Naive B cell (primary cell): Measurements from ENCODE around the gene LHX5. TPM values are rescaled to one million over a fixed set of nuclear protein-coding genes. Genes with fewer than 3 reads are reported as not detected.

Experiments used
- ATAC-seq, 2 donors: fragments of 150-1000 bp; cut with Tn5 transposase; 2 replicates each; pipeline ENCODE4 v1.10.0; 2021; ENCODE audit warnings: low read depth in 2 of 2, mild to moderate bottlenecking in 2 of 2, moderate library complexity in 2 of 2
- DNase-seq: peaks from one replicate; pipeline ENCODE4 v3.0.0; 2022
- H3K27ac Mint-ChIP-seq, 6 donors: one replicate each; pipeline ENCODE4 v1.8.0; 2020 to 2022; ENCODE audit warnings: mild to moderate bottlenecking in 6 of 6, mixed read lengths in 6 of 6, moderate library complexity in 5 of 6, inconsistent platforms in 2 of 6
- H3K27me3 Mint-ChIP-seq, 3 donors: one replicate each; pipeline ENCODE4 v1.8.0; 2021 to 2022; ENCODE audit warnings: mixed read lengths in 3 of 3, mild to moderate bottlenecking in 1 of 3
- H3K36me3 Mint-ChIP-seq, 2 donors: one replicate each; pipeline ENCODE4 v1.8.0; 2020 to 2022; ENCODE audit warnings: mixed read lengths in 2 of 2, inconsistent platforms in 1 of 2, mild to moderate bottlenecking in 1 of 2
- H3K4me1 Mint-ChIP-seq, 3 donors: one replicate each; pipeline ENCODE4 v1.8.0; 2020 to 2022; ENCODE audit warnings: mixed read lengths in 3 of 3, inconsistent platforms in 1 of 3, mild to moderate bottlenecking in 1 of 3, moderate library complexity in 1 of 3
- H3K4me3 Mint-ChIP-seq, 8 donors: one replicate each; pipeline ENCODE4 v1.8.0; 2020 to 2022; ENCODE audit warnings: mild to moderate bottlenecking in 8 of 8, mixed read lengths in 8 of 8, moderate library complexity in 8 of 8, inconsistent platforms in 2 of 8
- H3K9me3 Mint-ChIP-seq, 7 donors: one replicate each; pipeline ENCODE4 v1.8.0; 2020 to 2022; ENCODE audit warnings: mixed read lengths in 7 of 7, mild to moderate bottlenecking in 5 of 7, inconsistent platforms in 2 of 7, moderate library complexity in 1 of 7
- polyA plus RNA-seq, 6 donors: library from polyadenylated mRNA; unstranded; fragments of 300-500 nt; fragmentation: Illumina TruSeq; gene quantifications; one replicate each; pipeline ENCODE4 v1.2.3, GENCODE V29; 2021; ENCODE audit warnings: low read depth in 6 of 6

Gene LHX5
- polyA plus RNA-seq, 6 donors from 2014 or later = not detected

DNA sequence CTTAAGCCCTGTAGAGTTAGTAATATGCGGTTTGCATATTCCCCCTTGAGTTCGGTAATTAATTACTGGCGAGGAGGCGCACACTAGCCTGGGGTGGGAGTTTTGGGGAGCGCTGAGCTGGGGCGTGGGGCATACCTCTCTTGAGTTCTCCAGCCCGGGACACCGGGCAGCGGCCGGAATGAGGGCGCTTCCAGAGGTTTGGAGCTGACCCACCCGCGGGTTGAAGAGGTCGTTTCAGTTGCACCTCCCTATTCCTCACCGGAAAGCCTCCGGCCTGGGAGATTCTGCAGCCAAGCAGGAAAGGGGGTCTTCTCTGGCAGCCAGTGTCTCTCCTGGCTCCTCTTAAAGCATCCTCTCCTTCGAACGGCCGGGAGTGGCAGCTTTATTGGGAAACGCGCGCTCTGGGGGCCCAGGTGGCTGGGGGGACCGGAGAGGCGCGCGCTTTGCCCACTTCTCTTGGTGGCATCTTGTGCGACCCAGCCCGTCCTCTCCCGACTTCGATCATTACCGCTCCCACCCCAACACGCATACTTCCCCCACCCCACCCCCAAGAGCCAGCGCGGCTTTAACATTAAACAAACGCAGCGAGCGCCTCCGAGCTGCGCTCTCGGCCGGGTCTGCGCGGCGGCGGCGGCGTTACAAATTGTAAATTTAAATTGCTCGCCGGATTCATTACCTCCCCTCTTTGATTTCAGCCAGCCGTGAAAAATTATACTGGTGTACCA lies 3.9 kb upstream of the LHX5 start:
- H3K4me1 Mint-ChIP-seq = peaks cover 19 to 37% (median 30%) of the 10 kb centered on the region in 3 donors

DNA sequence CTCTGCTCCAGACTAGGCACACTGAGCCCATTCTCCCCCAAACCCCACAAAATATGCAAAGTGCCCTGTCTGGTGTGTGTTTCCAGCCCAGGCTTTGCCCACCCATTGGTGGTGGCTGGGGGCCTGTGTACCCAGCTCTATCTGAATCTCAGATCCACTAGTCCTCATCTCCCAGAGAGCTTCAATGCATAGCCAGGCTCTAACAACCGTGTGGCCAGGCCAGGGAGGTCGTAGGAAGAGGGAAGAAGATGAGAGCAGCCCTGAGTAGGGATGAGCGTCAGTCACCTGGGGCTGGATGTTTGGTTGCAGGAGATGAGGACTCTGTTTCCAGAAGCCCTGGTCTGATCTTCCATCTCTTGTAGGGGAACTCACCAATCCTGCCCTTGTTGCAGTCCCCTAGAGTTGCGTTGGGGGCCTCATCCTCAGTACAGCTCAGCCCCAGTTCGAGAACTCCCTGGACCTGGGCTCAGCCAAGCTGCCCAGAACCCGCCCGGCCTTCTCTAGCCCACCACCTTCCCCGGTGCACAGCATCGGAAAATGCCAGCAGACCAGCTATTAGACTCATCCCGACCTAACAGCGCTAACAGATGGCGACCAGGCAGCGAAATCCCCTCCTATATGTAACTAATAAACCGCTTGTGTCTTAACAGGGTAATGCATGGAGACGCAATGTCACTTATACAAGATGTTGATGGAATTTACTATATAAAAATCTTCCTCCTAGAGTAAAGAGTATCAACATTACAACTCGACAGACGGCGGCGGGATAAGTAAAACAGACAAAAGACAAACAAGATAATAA lies 3.2 kb upstream of the LHX5 start:
- peak overlapping the region in 1 of 6 donors; percentile 71 for H3K27ac Mint-ChIP-seq
- peaks cover 66 to 87% (median 77%) of the 10 kb centered on the region in 3 donors for H3K27me3 Mint-ChIP-seq
- peaks cover 19 to 31% (median 30%) of the 10 kb centered on the region in 3 donors for H3K4me1 Mint-ChIP-seq
- peak overlapping the region in 7 of 8 donors; percentile 7 to 88 (median 75) for H3K4me3 Mint-ChIP-seq
- DNase-seq (no peak), ATAC-seq (no peak)
- peaks cover 4 to 11% of the 10 kb centered on the region in 2 donors for H3K36me3 Mint-ChIP-seq
- peaks cover 0 to 9% (median 5%) of the 10 kb centered on the region in 7 donors for H3K9me3 Mint-ChIP-seq

More for the DNA sequence above, 3.9 kb upstream of the LHX5 start:
- Mint-ChIP-seq H3K9me3 (peaks cover 0 to 15% (median 7%) of the 10 kb centered on the region in 7 donors), H3K4me3 (no peak overlapping the region), H3K27ac (no peak overlapping the region), H3K27me3 (peaks cover 67 to 87% (median 79%) of the 10 kb centered on the region in 3 donors), H3K36me3 (peaks cover 4 to 19% of the 10 kb centered on the region in 2 donors)
- no peak for ATAC-seq
- DNase-seq = no peak

DNA sequence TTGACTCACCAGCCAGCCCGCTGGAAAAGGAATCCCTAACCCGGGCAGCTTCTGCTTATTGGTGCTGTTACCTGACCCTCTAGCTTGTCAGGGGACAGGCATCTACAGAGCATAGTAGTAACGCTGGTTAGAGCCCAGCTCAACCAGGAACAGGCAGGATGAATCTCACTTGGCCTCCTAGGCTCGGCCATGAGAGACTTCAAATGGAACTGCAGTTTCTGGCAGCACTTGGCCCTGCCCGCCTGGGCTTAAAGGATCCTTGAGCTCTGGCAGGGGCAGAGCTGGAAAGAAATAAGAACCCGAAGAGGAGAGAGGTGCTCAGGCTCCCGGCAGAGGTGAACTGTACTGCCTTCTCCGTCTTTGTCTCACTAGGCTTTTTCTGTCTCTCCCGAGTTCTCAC lies 2.3 kb upstream of the LHX5 start:
- no peak for DNase-seq
- Mint-ChIP-seq H3K4me3 (peak overlapping the region in 7 of 8 donors; percentile 23 to 88 (median 48)), H3K36me3 (peaks cover 3 to 4% of the 10 kb centered on the region in 2 donors)

DNA sequence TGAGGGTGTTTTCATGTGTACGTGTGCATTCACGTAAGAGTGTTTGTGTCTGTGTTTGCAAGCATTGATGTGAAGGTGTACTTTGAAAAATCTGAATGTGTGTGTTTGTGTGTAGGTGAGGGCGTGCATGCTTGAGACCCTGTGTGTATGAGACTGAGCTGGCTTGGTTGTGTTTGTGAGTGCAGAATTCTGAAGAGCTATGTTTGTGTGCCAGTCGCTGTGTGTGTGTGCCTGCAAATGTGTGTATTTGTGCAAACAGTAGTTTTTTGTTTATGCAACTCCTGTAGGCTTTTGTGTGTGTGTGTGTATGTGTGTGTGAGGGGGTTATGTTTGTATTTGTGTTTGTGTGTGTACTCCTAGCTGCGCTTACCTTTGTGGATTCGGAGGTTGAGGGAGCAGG lies 1.7 kb upstream of the LHX5 start:
- DNase-seq (no peak), ATAC-seq (no peak)
- peaks cover 0 to 4% of the 10 kb centered on the region in 2 donors for H3K36me3 Mint-ChIP-seq
- no peak overlapping the region for H3K27ac Mint-ChIP-seq
- H3K27me3 Mint-ChIP-seq = peaks cover 62 to 87% (median 77%) of the 10 kb centered on the region in 3 donors
- H3K4me3 Mint-ChIP-seq = peak overlapping the region in 3 of 8 donors; percentile 0 to 8 (median 1)
- peaks cover 0 to 3% (median 0%) of the 10 kb centered on the region in 7 donors for H3K9me3 Mint-ChIP-seq
- peaks cover 19 to 32% (median 24%) of the 10 kb centered on the region in 3 donors for H3K4me1 Mint-ChIP-seq

More for the DNA sequence above, 2.3 kb upstream of the LHX5 start:
- Mint-ChIP-seq H3K27ac (peak overlapping the region in 1 of 6 donors; percentile 4), H3K27me3 (peaks cover 60 to 87% (median 77%) of the 10 kb centered on the region in 3 donors), H3K4me1 (peaks cover 19 to 28% (median 22%) of the 10 kb centered on the region in 3 donors), H3K9me3 (peaks cover 0 to 3% (median 0%) of the 10 kb centered on the region in 7 donors)
- no peak for ATAC-seq

DNA sequence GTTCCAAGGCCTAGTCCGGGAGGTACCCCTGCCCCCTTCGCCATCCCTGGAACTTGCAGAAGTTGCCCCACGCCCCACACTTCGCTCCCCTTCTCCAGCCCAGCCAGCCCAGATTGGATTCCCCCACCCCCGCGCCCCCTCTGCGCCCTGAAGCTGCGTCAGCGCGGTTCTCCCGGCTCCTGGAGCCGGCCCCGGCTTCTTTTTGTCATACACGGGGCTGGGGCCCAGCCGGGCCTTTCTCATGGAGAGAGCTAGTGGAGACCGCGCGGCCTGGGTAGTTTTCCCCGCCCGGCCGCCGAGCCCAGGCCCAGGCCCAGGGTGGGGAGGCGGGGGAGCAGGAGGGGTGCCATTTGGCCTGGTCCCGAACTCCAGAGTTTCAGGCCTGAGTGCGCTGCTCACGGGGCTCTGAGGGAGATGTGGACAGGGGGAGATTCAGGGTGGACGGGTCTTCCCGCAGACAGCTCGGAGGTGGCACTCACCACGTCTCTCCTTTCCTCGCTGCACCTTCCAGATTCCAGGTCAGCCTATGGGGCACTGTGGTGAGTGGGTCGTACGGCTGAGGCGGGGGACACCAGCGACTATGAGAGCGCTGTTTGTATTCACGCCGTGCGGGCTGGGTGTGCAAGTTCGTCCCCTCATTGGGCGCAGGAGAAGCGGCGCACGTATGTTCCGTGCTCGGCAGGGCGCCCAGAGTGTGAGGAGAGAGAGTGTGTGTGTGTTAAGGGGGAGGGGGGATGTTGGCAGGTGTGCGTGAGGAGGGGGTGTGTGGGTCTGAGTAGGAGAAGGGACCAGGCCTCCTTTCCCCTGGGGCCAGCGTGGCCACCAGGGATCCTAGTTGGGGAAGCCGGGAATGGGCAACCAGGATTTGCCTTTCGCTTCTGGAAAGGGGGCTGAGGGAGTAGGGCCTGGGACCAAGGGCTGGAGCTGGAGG lies 785 bp upstream of the LHX5 start:
- peaks cover 56 to 86% (median 70%) of the 10 kb centered on the region in 3 donors for H3K27me3 Mint-ChIP-seq
- H3K4me1 Mint-ChIP-seq = peaks cover 19 to 31% (median 25%) of the 10 kb centered on the region in 3 donors
- no peak for ATAC-seq
- no peak overlapping the region for H3K27ac Mint-ChIP-seq
- H3K9me3 Mint-ChIP-seq = peaks cover 0 to 2% (median 0%) of the 10 kb centered on the region in 7 donors
- no peak overlapping the region for H3K4me3 Mint-ChIP-seq
- no peak for DNase-seq
- peaks cover 0 to 4% of the 10 kb centered on the region in 2 donors for H3K36me3 Mint-ChIP-seq

DNA sequence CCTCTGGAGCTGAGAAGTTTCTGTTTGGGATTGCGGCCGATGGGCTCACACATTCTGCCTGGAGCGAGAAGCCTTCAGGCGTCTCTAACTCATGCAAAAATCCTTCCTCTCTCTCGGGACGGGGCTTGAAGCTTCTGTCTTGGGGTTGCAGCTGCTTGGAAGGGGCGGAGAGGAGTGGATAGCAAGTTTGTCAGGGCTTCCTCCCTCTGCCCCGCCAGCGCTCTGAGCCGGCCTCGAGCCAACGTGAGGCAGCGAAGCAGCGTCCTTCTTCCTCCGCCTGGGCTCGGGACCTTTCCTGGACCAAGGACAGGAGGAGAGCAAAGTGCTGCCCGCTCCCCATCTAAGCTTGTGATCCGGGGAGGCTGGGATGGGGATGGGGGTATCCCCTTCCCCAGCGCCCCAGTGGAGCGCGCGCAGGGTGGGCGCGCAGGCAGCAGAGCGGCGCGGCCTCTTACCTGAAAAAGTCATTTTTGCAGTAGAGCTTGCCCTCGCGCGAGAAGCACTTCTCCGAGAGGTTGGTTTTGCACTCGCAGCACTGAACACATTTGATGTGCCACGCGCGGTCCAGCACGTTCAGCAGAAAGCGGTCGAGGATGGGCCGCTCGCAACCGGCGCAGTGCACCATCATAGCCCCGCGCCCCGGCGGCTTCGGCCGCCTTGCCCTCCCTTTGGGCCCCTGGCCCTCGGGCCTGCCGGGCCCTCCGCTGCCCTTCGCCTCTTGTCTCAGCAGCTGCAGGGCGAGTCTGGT lies 626 bp downstream of the LHX5 start:
- peaks cover 0 to 9% of the 10 kb centered on the region in 2 donors for H3K36me3 Mint-ChIP-seq
- H3K9me3 Mint-ChIP-seq = peaks cover 0 to 6% (median 0%) of the 10 kb centered on the region in 7 donors
- H3K27ac Mint-ChIP-seq = no peak overlapping the region
- peak overlapping the region in 2 of 8 donors; percentile 9 to 25 for H3K4me3 Mint-ChIP-seq
- H3K4me1 Mint-ChIP-seq = peaks cover 25 to 36% (median 31%) of the 10 kb centered on the region in 3 donors
- peaks cover 59 to 94% (median 75%) of the 10 kb centered on the region in 3 donors for H3K27me3 Mint-ChIP-seq
- no peak for ATAC-seq
- DNase-seq = no peak

DNA sequence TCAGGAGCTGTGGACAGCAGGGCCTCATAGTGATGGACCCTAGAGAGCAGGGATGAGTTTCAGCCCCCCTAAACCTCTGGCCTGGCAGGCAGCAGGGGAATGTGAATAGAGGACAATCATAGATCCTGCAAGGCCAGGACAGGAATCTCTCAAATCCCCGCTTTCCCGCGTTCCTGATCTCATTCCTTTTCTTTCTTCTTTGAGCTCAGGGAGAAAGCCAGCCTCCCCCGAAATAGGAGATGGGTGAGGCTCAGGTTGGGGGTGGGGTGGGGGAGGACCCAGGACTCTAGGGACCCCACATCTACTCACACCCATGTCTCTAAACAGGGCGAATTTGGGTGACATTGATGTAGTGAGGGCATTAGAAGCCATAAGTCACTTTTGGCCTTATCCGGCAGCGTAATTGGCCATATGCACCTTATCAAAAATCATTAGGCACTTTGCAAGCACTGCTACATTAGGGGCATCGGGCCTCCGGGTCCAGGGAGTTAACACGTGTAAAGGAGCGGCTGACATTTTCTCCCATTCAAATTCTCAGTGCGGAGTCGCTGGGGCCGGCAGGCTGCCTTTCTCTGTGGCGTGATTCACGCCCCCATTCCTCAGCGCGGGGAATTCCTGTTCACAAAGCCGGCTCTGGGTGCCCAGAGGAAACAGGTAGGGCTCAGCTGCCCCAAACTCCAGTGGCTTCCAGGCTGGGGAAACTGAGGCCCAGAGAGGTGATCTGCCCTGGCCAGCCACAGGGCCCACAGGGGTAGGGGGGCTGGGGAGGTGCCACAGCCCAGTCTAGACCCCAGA lies 1.5 kb downstream of the LHX5 start:
- ATAC-seq = no peak
- Mint-ChIP-seq H3K36me3 (peaks cover 0 to 6% of the 10 kb centered on the region in 2 donors), H3K27ac (no peak overlapping the region)

DNA sequence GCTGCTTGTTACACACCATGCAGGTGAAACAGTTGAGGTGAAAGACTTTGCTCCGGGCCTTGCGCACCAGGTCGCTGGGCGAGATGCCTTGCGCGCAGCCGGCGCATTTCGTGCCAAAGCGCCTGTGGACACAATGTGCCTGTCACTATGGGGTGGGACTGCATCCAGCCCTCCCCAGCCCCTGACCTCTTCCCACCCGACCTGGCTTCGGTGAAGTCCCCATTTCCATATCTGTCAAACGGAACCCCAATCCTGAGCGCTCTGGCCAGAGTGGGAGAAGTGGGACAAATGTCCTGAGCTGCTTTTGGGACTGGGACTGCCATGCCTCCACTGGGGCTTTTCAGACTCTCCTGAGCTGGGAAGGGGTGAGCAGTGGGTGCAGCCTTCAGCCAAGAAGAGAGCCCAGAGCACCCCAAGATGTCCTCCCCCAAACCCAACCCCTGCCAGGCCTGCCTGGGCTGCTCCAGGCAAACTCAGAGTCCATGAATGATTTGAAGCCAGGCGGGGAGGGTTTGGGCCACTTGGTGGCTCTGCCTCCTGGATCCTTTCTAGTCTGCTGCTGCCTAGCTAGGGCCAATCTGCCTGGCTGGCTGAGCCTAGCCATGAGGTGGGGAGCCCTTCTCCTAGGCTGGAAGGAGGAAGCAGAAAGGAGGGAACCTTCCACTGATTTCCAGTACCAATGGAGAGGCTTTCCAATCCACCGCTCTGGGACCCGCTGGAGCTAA lies 2.3 kb downstream of the LHX5 start:
- H3K36me3 Mint-ChIP-seq = peaks cover 0 to 4% of the 10 kb centered on the region in 2 donors
- H3K4me1 Mint-ChIP-seq = peaks cover 25 to 39% (median 32%) of the 10 kb centered on the region in 3 donors
- ATAC-seq = no peak
- peak overlapping the region in 1 of 8 donors; percentile 3 for H3K4me3 Mint-ChIP-seq
- peaks cover 51 to 90% (median 71%) of the 10 kb centered on the region in 3 donors for H3K27me3 Mint-ChIP-seq
- H3K27ac Mint-ChIP-seq = peak overlapping the region in 2 of 6 donors; percentile 10 to 71
- no peak for DNase-seq
- H3K9me3 Mint-ChIP-seq = peaks cover 0 to 6% (median 0%) of the 10 kb centered on the region in 7 donors

More for the DNA sequence above, 1.5 kb downstream of the LHX5 start:
- Mint-ChIP-seq H3K27me3 (peaks cover 55 to 90% (median 74%) of the 10 kb centered on the region in 3 donors), H3K4me1 (peaks cover 27 to 38% (median 31%) of the 10 kb centered on the region in 3 donors), H3K4me3 (peak overlapping the region in 2 of 8 donors; percentile 28 to 37), H3K9me3 (peaks cover 0 to 6% (median 0%) of the 10 kb centered on the region in 7 donors)
- DNase-seq = no peak

DNA sequence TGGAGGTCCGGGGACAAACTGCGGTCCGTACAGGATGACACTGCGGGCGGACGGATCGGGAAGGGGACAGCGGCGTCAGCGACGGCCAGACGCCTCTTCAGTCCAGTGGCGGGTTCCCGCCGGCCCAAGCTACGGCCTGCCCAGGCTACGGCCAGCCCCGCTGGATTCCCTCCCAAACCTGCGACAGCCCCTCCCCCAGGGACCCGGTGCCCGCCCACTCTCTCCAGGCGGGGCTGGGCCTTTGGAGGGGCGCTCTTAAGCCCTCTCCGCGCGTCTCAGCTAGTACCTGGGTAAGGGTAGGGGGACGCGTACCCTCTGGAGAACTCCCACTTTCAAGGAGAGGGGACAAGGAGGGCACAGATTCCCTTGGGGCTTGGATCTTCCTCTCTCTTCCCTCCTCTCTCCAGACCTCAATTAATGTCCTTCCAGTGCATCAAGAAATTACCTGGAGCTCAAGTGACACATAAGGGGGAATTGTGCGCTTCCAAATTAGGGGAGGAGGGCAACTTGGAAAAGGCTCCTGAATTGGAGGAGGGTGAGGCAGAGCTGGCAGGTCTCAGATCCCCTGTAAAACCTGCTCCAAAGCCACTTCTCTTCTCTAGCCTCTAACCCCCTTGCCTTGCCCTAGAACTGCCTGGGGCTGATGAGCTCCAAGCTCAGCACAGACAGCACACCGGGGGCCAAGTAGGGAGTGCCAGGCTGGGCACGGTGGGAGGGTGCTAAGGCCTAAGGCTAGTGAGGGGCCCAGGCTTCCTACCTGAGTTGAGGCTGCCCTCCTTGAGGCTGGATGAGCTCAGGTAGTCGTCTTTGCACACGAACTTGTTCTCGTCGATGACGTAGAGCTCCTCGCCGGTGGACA lies 3.1 kb downstream of the LHX5 start:
- DNase-seq = no peak
- Mint-ChIP-seq H3K36me3 (peaks cover 7 to 8% of the 10 kb centered on the region in 2 donors), H3K27me3 (peaks cover 52 to 90% (median 71%) of the 10 kb centered on the region in 3 donors), H3K4me3 (peak overlapping the region in 6 of 8 donors; percentile 7 to 82 (median 53)), H3K9me3 (peaks cover 0 to 6% (median 3%) of the 10 kb centered on the region in 7 donors), H3K4me1 (peaks cover 29 to 39% (median 32%) of the 10 kb centered on the region in 3 donors), H3K27ac (peak overlapping the region in 2 of 6 donors; percentile 80 to 83)
- ATAC-seq = no peak
